HG02798 (cell line): ENCODE results near the gene SLC5A6.
"Not testable (repeated sequence)": the region's sequence is repeated elsewhere in the genome, so short reads cannot be mapped to it uniquely, and the experiment has no call there.

Source experiments
- ATAC-seq: cut with Tn5 transposase; IDR thresholded peaks from one replicate; pipeline ENCODE4 v1.9.1; 2021; ENCODE audit warnings: mild to moderate bottlenecking; ENCODE audit not compliant: unreplicated experiment, poor library complexity

SLC5A6 gene

DNA sequence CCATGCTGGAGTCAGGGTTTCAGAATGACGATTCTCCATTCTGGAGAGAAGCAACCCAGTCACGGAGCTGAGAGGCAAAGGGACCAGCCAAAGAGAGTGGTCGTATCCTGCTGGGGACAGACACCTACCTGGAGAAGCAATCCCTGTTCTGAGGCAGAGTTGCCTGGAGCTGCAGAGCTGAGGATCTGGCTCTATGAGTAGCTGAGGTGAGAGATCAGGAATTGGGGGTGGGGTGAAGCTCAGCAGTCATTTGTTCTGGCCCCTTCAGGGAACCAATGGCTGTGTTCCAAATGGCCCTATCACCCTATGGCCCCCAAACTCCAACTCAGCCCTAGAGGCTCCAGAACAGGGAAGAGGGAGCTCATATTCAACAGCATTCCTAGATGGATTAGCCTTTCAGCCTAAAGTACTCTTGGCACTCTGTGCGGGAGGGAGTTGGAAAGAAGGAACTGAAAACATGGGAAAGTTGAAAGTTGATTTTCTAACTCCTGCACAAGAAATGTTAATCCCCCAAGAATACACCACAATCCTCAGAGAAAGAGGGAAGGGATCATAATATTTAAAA, 3.5 kb downstream of the SLC5A6 start:
- ATAC-seq, result no peak

GRCh38 chr2:27206346-27206745, 5.7 kb downstream of the SLC5A6 start:
- no peak for ATAC-seq

DNA sequence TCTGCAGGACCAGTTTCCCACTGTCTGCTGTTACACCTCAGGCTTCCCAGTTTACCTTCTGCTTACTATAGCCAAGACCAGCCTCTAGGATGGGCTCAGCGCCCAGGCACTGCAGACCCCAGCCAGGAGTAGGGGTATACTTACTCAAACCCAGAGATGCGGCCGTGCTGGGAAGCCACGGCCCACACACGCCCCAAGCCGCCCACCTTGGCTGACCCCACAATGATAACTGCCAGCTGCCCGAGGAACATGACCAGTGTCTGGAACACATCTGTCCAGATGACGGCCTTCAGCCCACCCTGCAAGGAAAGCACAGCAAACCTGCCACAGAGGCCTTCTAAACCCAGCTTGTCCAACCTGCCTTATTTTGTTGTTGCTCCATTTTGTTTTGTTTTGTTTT, 6.9 kb downstream of the SLC5A6 start:
- no peak for ATAC-seq

GRCh38 chr2:27204566-27204965, 7.5 kb downstream of the SLC5A6 start:
- no peak for ATAC-seq

DNA sequence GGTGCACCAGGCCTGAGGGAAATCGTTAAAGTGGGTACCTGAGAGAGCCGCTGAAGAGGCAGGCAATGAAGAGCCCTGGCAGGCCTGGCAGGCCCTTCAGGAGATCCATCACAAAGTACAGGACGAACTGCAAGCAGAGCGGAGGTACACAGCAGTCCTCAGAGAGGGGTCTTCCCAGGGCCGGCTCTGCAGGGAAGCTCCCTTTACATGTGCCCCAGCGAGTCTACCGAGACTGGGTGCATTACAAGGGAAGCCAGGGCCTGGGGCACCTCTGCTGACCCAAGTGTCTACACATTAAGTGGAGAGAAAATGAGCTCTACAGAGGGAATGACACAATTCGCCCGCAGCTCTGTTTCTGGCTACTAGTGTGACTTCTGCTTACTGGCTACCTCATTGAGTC, 8.3 kb downstream of the SLC5A6 start:
- no peak for ATAC-seq

DNA sequence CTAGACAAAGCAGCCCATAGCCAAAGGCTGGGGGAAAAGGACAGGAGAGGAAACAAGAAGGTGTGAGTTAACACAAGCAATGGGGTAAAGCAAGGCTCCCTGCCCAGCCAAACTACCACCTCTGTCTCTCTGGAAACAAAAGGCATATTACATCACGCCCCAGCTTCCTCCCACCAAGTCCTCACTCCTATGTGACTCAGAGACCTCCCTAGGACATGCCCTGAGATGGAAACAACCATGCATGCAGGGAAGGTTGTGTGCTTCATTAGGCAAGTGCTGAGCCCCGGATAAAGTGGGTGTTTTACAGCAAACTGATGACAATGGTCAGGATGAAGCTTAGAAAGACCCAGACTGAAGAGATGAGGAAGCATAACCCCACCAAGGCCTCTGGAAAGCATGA, 9.2 kb downstream of the SLC5A6 start:
- no peak for ATAC-seq

DNA sequence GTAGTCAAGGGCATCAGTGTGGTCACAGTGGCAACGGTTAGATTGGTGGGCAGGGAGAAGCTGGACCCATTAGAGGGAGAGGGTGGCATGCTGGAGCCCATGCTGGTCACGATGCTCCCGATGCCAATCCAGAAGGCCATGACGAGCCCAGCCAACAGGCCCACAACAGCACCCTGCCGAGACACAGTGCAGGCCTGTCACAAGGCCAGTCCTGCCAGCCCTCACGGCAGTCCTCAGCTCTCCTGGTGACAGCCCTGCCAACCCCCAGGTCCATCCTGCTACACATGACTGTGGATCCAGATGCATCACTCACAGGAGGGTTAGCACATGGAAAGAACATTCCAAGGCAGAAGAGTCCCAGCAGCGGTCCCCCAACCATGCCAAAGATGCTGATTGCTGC, 10.4 kb downstream of the SLC5A6 start:
- ATAC-seq, result no peak

DNA sequence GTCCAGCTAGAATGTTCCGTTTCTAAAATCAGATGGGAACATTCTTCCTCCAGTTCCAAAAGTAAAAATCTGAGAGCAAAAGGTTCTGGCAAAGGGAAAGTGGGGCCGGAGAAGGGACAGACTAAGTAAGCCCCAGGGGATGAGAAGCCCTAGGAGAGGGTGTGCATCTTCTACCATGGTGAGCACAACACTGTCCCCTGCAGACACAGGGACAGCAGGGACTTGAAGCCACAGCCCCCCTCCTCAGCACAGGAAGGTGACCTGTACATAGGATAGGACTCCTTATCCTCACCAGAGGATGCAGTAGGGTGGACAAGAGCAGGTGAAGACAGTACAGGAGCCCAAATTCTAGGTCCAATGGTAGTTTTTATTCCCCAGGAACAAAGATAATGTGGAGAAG, 12.8 kb downstream of the SLC5A6 start:
- no peak for ATAC-seq

DNA sequence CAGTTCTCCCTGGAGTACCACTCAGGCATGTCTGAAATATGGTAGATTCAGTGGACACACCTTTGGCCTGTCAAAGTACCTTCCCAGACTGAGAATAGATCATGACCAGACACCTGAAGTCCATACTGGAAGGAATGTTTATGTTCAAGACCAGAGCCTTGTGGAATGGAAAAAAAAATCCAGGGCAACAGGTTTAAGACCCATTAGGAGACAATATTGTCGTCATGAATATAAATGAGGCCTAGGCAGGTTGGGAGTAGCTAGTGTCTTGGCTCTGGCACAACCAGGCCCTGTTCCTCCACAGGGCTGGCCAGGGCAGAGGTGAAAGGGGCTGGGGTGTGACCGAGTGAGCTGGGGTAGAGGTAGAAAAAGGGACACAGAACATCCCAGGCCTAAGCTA, 13.4 kb downstream of the SLC5A6 start:
- no peak for ATAC-seq

DNA sequence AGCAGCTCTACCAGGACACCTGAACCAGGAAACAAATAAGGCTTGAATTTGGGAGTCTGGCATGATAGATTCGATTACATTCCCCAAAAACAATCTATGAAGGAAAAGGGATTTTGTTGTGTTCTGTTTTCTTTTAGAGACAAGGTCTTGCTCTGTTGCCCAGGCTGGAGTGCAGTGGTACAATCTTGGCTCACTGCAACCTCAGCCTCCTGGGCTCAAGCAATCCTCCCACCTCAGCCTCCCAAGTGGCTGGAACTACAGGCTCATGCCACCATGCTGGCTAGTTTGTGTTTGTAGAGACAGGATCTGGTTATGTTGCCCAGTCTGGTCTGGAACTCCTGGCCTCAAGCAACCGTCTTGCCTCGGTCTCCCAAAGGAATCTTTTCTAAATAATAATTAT, 14.0 kb downstream of the SLC5A6 start:
- ATAC-seq, result not testable (repeated sequence)

GRCh38 chr2:27195799-27196198, 16.3 kb downstream of the SLC5A6 start:
- ATAC-seq, result not testable (repeated sequence)

DNA sequence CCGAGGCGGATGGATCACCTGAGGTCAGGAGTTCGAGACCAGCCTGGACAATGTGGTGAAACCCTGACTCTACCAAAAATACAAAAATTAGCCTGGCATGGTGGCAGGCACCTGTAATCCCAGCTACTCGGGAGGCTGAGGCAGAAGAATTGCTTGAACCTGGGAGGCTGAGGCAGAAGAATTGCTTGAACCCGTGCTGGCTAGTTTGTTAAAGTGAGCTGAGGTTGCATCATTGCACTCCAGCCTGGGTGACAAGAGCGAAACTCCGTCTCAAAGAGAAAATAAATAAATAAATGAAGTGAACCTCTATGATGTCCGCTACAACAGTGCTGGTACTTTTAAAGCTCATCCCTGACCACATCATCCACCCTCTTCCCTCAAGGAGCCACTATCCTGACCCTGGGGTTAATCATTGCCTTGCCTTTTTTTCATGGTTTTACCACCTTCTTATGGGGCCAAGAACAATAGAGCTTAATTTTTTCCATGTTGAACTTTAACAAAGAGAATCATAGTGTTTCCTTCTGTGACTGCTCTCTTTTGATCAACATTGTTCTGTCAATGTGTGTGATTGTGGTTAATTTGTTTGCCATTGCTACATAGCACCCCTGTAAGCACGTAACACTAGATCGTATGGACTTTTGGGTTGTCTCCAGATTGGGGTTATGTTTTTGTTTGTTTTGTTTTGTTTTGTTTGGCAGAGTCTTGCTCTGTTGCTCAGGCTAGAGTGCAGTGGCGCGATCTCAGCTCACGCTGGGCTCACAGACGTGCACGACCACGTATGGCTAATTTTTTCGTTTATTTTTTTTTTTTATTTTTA, 17.3 kb downstream of the SLC5A6 start:
- no peak for ATAC-seq

DNA sequence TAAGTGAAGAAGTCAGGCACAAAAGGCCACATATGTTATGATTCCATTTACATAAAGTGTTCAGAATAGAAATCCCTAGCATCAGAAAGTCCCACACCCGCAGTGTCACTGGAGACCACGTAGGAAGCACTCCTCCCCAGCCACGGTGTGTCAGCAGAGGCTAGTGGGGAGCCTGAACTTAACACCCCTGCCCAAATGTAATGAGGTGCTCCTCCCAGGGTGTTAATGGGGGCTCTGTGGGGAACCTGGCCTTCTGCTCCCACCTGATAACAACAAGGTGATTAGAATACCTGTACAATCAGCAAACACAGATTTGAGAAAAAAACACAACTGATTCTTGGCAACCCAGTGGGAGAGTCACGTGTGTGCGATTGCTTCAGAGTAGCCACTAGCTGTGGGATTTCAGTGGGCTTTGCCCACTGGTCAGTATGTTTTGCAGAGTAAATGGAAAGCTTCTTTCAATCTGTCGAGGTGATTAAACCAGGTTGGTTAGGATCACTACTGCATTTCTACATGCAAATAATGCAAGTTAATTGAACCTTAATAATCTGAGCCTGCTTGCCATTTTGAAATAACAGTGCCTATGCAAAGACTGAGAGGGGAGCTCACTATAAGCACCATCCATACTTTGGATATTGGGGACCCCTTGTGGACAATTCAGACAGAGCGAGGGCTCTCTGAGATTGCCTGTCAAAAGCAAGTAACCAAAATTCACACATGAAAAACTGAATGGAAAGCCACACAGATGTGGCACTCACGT, 20.8 kb downstream of the SLC5A6 start:
- no peak for ATAC-seq

DNA sequence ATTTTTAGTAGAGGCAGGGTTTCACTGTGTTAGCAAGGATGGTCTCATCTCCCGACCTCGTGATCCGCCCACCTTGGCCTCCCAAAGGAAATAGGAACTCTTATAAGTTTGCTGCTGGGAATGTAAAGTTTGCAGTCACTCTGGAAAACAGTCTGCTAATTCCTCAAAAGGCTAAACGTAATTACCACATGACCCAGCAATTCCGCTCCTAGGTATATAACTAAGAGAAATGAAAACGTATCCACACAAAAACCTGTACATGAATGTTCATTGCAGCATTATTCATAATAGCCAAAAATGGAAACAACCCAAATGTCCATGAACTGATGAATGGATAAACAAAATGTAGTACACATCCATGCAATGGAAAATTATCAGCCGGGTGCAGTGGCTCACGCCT, 22.1 kb downstream of the SLC5A6 start:
- no peak for ATAC-seq

DNA sequence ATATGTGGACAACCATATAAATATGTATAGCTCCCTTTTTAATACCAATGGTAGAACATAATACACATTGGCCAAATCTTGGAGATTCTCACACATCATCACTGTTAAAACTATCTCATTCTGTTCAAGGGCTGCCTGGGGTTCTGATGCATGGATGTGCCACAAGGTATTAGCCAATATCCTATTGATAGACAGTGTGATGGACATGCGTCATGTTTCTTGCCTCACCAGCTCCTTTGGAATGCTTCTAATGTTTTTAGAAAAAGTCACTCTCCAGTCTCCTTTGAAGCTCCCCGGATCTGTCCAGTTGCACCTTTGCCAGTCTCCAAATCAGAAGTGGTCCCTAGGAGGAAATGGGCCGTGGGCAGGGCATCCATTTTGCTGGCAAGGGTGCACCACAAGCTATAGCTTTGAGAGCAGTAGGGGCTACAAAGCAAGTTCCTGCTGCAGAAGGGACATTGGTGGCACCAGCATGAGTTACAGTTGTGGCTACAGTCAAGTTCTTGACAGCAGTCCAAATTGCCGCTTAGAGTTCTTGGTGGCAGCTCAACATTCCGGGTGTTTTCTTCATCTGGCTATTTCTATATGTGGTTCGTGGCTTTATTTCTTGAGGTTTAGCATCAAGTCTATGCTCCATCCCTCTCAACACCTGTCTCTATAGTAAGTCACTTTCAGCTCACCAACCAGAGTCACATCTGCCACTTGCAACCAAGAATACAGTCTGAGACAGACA, 25.3 kb downstream of the SLC5A6 start:
- ATAC-seq, result no peak

DNA sequence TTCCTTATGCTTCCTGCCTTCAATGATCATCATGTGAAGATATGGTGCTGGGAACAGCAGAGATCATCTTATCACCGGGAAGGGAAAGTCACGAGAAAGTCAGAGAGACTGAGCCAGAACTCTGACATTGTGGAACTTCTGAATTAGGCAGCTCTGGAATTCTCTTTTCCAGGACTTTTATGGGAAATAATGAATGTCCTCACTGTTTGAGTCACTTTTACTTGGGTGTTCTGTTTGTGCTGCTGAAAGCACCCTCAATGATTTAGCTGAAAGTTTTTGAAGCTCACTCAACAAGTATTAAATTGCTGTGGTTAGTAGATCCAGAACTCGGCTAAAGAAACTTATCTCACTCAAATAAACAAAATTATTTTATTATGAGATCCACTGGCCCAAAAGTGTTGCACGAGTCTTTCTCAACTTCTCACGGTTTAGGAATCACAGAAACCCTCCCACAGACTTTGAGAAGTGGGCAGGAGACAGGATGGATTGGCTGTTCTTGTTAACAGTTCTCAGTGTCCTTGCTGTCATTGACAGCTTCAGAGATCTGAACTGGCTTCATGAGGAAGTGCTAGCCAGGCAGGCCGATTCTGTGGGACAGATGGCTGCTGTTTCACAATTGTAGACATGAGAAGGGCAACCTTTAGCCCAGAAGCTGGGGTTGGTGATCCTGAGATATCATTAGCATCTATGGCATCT, 26.6 kb downstream of the SLC5A6 start:
- ATAC-seq, result no peak

DNA sequence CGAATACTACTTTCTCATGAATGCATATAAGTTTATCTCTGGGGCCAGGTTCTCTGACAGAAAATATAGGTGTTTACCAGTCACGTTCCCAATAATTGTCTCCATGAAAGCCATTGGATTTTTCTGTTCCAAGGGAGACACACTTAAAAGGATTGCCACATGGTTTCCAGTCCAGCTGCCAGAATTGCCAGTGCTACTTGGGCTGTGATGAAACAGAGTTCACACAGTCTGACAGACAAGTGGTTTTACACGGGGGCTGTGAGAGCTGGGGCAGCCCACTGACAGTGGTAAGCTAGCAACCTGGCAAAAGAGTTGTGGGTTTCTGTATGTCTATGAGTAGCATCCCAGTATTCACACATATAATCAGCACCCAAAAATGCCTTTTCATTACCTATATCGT, 28.0 kb downstream of the SLC5A6 start:
- ATAC-seq, result no peak

DNA sequence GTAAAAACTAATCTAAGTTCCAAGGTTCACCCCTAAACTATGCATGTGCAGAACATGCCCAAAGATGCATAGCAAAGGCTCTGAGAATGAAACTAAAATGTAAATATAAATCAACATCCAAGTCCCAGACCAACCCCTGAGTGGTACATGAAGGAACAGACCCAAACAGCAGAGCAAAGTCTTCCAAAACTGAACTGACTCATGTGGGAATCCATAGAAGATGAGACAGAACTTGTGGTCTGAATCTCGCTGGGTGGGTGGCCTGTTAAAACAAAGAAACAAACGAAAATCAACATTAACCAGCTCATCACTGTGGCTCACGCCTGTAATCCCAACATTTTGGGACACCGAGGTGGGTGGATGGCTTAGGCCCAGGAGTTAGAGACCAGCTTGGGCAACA, 29.7 kb downstream of the SLC5A6 start:
- no peak for ATAC-seq

DNA sequence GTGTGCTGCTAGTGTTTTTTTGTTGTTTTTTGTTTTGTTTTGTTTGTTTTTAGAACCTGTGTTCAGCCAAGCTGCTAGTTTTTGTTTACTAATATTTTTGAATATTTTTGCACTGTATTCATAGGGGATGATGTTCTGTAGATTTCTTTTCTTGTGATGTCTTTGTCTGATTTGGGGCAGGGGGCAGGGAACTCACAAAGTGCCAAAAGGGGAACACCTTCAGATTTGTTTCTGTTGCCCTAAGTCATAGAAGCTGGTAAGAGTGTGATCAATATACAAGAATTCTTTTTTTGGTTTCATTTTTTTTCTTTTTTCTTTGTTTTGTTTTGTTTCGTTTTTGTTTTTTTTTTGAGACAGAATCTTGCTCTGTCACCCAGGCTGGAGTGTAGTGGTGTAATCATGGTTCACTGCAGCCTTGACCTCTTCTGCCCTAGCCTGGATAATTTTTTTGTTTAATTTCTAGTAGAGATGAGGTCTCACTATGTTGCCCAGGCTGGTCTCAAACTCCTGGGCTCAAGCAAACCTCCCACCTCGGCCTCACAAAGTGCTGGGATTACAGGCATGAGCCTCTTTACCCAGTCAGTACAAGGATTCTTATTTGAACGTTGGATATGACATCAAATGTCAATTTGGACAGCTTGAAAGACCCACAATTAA, 32.6 kb downstream of the SLC5A6 start:
- no peak for ATAC-seq

DNA sequence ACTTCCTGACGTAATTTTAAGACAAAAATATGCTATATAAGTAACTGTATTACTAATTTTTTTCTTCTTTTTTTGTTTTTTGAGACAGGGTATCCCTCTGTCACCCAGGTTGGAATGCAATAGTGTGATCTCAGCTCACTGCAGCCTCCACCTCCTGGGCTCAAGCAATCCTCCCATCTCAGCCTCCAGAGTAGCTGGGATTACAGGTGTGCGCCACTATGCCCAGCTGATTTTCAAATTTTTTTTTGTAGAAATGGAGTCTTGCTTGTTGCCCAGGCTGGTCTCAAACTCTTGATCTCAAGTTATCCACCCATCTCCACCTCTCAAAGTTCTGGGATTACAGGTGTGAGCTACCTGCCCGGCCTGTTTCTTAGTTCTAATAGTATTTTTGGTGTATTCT, 33.6 kb downstream of the SLC5A6 start:
- no peak for ATAC-seq
